Measurements from ENCODE around the gene ZNF804B. TPM values are rescaled to one million over a fixed set of nuclear protein-coding genes. Genes with fewer than 3 reads are reported as not detected.
"Not testable (repeated sequence)": the region's sequence is repeated elsewhere in the genome, so short reads cannot be mapped to it uniquely, and the experiment has no call there.

The ZNF804B gene
- total RNA-seq, 6 donors from 2014 or later: not detected

GRCh38 chr7:89182116-89182515, 422.6 kb downstream of the ZNF804B start:
- Histone ChIP-seq H3K27ac (no peak overlapping the region), H3K27me3 (no peaks in the 10 kb centered on the region), H3K9me3 (no peaks in the 10 kb centered on the region), H3K4me1 (no peaks in the 10 kb centered on the region), H3K36me3 (no peaks in the 10 kb centered on the region), H3K4me3 (no peak overlapping the region)
- ATAC-seq (ENCODE audit: low FRiP score in 2 of 2) (no peak), DNase-seq (no peak)
- 90 to 96% methylated on average over 2 of the region's 2 CpGs for WGBS, 2 donors
- TF ChIP-seq POLR2A (IDR thresholded peaks at IDR 0.05) (no peak), CTCF (IDR thresholded peaks at IDR 0.05) (no peak), EP300 (IDR thresholded peaks at IDR 0.05) (no peak), POLR2AphosphoS5 (IDR thresholded peaks at IDR 0.05) (no peak)

- no peaks in the 10 kb centered on the region for H3K4me1 ChIP-seq
- H3K9me3 ChIP-seq: no peaks in the 10 kb centered on the region
- H3K27ac ChIP-seq: no peak overlapping the region
- no peak overlapping the region for H3K4me3 ChIP-seq
- no peaks in the 10 kb centered on the region for H3K27me3 ChIP-seq
- TF ChIP-seq POLR2AphosphoS5 (IDR thresholded peaks at IDR 0.05) (no peak), CTCF (IDR thresholded peaks at IDR 0.05) (no peak), EP300 (IDR thresholded peaks at IDR 0.05) (no peak), POLR2A (IDR thresholded peaks at IDR 0.05) (no peak)
- ATAC-seq (ENCODE audit: low FRiP score in 2 of 2) (no peak), DNase-seq (no peak)
- no peaks in the 10 kb centered on the region for H3K36me3 ChIP-seq
- 80 to 88% methylated on average over 5 of the region's 5 CpGs for WGBS, 2 donors
Observed at GRCh38 chr7:89183712-89184111, 424.2 kb downstream of the ZNF804B start.

- Histone ChIP-seq H3K4me1 (no peaks in the 10 kb centered on the region), H3K27ac (no peak overlapping the region), H3K36me3 (no peaks in the 10 kb centered on the region), H3K4me3 (no peak overlapping the region), H3K27me3 (no peaks in the 10 kb centered on the region), H3K9me3 (no peaks in the 10 kb centered on the region)
- no peak for ATAC-seq (ENCODE audit: low FRiP score in 2 of 2)
- no peak for DNase-seq
- TF ChIP-seq POLR2A (IDR thresholded peaks at IDR 0.05): no peak
- no peak for TF ChIP-seq EP300 (IDR thresholded peaks at IDR 0.05)
- 60 to 61% methylated on average over 2 of the region's 2 CpGs for WGBS, 2 donors
Observed at GRCh38 chr7:89200758-89201157, 441.3 kb downstream of the ZNF804B start.

- H3K4me1 ChIP-seq: no peaks in the 10 kb centered on the region
- TF ChIP-seq POLR2A (IDR thresholded peaks at IDR 0.05) (no peak), EP300 (IDR thresholded peaks at IDR 0.05) (no peak), POLR2AphosphoS5 (IDR thresholded peaks at IDR 0.05) (no peak), CTCF (IDR thresholded peaks at IDR 0.05) (no peak)
- no peaks in the 10 kb centered on the region for H3K27me3 ChIP-seq
- ATAC-seq (ENCODE audit: low FRiP score in 2 of 2) (no peak), DNase-seq (no peak)
- no peaks in the 10 kb centered on the region for H3K36me3 ChIP-seq
- H3K27ac ChIP-seq: no peak overlapping the region
- WGBS, 2 donors: 62 to 80% methylated on average over 2 of the region's 2 CpGs
- no peak overlapping the region for H3K4me3 ChIP-seq
- peaks cover 0 to 9% (median 0%) of the 10 kb centered on the region in 4 donors for H3K9me3 ChIP-seq
Observed at GRCh38 chr7:89223900-89224395, 464.4 kb downstream of the ZNF804B start.

- not testable (repeated sequence) for H3K9me3 ChIP-seq; H3K27ac ChIP-seq; H3K4me3 ChIP-seq; H3K27me3 ChIP-seq; ATAC-seq (ENCODE audit: low FRiP score in 2 of 2); H3K4me1 ChIP-seq; H3K36me3 ChIP-seq
- DNase-seq: peak in 1 of 2 donors; percentile 77
- 95 to 97% methylated on average over 15 to 24 of the region's 31 CpGs for WGBS, 2 donors
Observed at GRCh38 chr7:89228688-89229171, 469.2 kb downstream of the ZNF804B start.

GRCh38 chr7:89238156-89238555, 478.7 kb downstream of the ZNF804B start:
- Histone ChIP-seq H3K27me3 (no peaks in the 10 kb centered on the region), H3K4me3 (no peak overlapping the region), H3K4me1 (no peaks in the 10 kb centered on the region), H3K9me3 (no peaks in the 10 kb centered on the region), H3K27ac (no peak overlapping the region), H3K36me3 (no peaks in the 10 kb centered on the region)
- DNase-seq: no peak
- no peak for ATAC-seq (ENCODE audit: low FRiP score in 2 of 2)
- TF ChIP-seq CTCF (IDR thresholded peaks at IDR 0.05) (no peak), POLR2AphosphoS5 (IDR thresholded peaks at IDR 0.05) (no peak), POLR2A (IDR thresholded peaks at IDR 0.05) (no peak), EP300 (IDR thresholded peaks at IDR 0.05) (no peak)
